Liver (tissue), 9 donors: ENCODE data around the gene RAD51B. TPM values are rescaled to one million over a fixed set of nuclear protein-coding genes. Genes with fewer than 3 reads are reported as not detected.

Experiments
- DNase-seq: peaks from one replicate; pipeline ENCODE4 v3.0.0-alpha.2; 2017; ENCODE audit warnings: low spot score
- H3K27ac ChIP-seq, 2 donors: one replicate each; pipeline ENCODE4 v1.7.0; 2013; ENCODE audit warnings: inconsistent platforms in 2 of 2, low read length in 2 of 2, control low read depth in 1 of 2, low read depth in 1 of 2, mild to moderate bottlenecking in 1 of 2
- H3K27me3 ChIP-seq, 4 donors: one replicate each; pipeline versions ENCODE4 v1.6.1 to v1.7.0; 2013; ENCODE audit warnings: low read length in 3 of 4, inconsistent platforms in 1 of 4, mild to moderate bottlenecking in 1 of 4, moderate library complexity in 1 of 4; ENCODE audit not compliant: control insufficient read depth in 4 of 4, insufficient read depth in 4 of 4
- H3K36me3 ChIP-seq, 4 donors: one replicate each; pipeline versions ENCODE4 v1.6.1 to v1.7.0; 2013; ENCODE audit warnings: low read length in 3 of 4, mild to moderate bottlenecking in 3 of 4, low read depth in 1 of 4, moderate library complexity in 1 of 4; ENCODE audit not compliant: control insufficient read depth in 4 of 4, insufficient read depth in 3 of 4
- H3K4me1 ChIP-seq, 4 donors: one replicate each; pipeline versions ENCODE4 v1.6.1 to v1.7.0; 2013; ENCODE audit warnings: low read length in 3 of 4, mild to moderate bottlenecking in 3 of 4, moderate library complexity in 1 of 4; ENCODE audit not compliant: control insufficient read depth in 4 of 4, insufficient read depth in 4 of 4
- H3K4me3 ChIP-seq, 3 donors: one replicate each; pipeline versions ENCODE4 v1.6.1 to v1.7.0; 2013; ENCODE audit warnings: low read length in 3 of 3, control low read depth in 1 of 3, low read depth in 1 of 3, mild to moderate bottlenecking in 1 of 3
- H3K9ac ChIP-seq, 2 donors: one replicate each; pipeline ENCODE4 v1.7.0; 2013; ENCODE audit warnings: low read length in 2 of 2, mild to moderate bottlenecking in 2 of 2, moderate library complexity in 2 of 2, control low read depth in 1 of 2, low read depth in 1 of 2
- H3K9me3 ChIP-seq, 4 donors: one replicate each; pipeline versions ENCODE4 v1.6.1 to v1.7.0; 2013; ENCODE audit warnings: low read length in 3 of 4; ENCODE audit not compliant: control insufficient read depth in 4 of 4
- FOXA1 ChIP-seq: IDR thresholded peaks from 2 replicates; pipeline ENCODE4 v1.6.1; 2016; ENCODE audit warnings: antibody characterized with exemption
- FOXA2 ChIP-seq: IDR thresholded peaks from 2 replicates; pipeline ENCODE4 v1.6.1; 2016; ENCODE audit warnings: antibody characterized with exemption
- HNF4A ChIP-seq, 2 donors: conservative IDR thresholded peaks; 2 replicates each; pipeline ENCODE4 v1.6.1; 2016; ENCODE audit warnings: antibody characterized with exemption in 2 of 2, mild to moderate bottlenecking in 2 of 2
- RAD21 ChIP-seq, 2 donors: IDR thresholded peaks; 2 replicates each; pipeline ENCODE4 v1.6.1; 2016; ENCODE audit warnings: antibody characterized with exemption in 2 of 2, mild to moderate bottlenecking in 2 of 2
- RXRA ChIP-seq, 2 donors: IDR thresholded peaks; 2 replicates each; pipeline ENCODE4 v1.6.1; 2017 to 2018; ENCODE audit warnings: antibody characterized with exemption in 2 of 2, mild to moderate bottlenecking in 1 of 2
- SP1 ChIP-seq: IDR thresholded peaks from 2 replicates; pipeline ENCODE4 v1.6.1; 2018; ENCODE audit warnings: antibody characterized with exemption, mild to moderate bottlenecking
- WGBS: extraction: QIAGEN DNeasy Blood & Tissue Kit; methylation state at CpG from one replicate; pipeline ENCODE4 v1.1.7; 2013; 5-methylcytosine and 5-hydroxymethylcytosine counted together
- polyA plus RNA-seq, 2 donors: library from polyadenylated mRNA; stranded (reverse) in 1 of 2; unstranded in 1 of 2; fragments of 200-250 nt in 1 of 2; fragments of >200 nt in 1 of 2; fragmentation: Nextera tagmentation in 1 of 2; extraction: Ambion mirVana in 1 of 2; gene quantifications; one replicate each; pipeline versions ENCODE4 v1.2.1 to v1.2.3, GENCODE V29; 2013 to 2015
- total RNA-seq, 2 donors: library from RNA; depleted of rRNA; stranded (reverse); fragments of >200 nt; gene quantifications; one replicate each; pipeline ENCODE4 v1.2.3, GENCODE V29; 2014
- TF ChIP-seq, protein P1 (sequence below): IDR thresholded peaks from 2 replicates; pipeline ENCODE4 v1.6.1; 2016; ENCODE audit warnings: antibody characterized with exemption
- TF ChIP-seq, protein P2 (sequence below): IDR thresholded peaks from 2 replicates; pipeline ENCODE4 v1.6.1; 2016; ENCODE audit warnings: antibody characterized with exemption, mild to moderate bottlenecking
- TF ChIP-seq, protein P3 (sequence below): fragments of 150-350 bp; IDR thresholded peaks from 2 replicates; pipeline ENCODE4 v1.5.1; 2017; ENCODE audit warnings: improper control_type of control experiment, low read depth, low read length; ENCODE audit not compliant: missing input control
- TF ChIP-seq, protein P4 (sequence below): IDR thresholded peaks from 2 replicates; pipeline ENCODE4 v1.6.1; 2016; ENCODE audit warnings: antibody characterized with exemption
- TF ChIP-seq, protein P5 (sequence below): IDR thresholded peaks from 2 replicates; pipeline ENCODE4 v1.6.1; 2016; ENCODE audit warnings: antibody characterized with exemption
- donor health status: healthy.
- donor health status: healthy.
- donor health status: healthy.
- donor health status: healthy.
- donor health status: healthy.

Gene RAD51B
- total and polyA plus RNA-seq, 4 donors: 0.81 to 12.9 (median 2.4) TPM

DNA sequence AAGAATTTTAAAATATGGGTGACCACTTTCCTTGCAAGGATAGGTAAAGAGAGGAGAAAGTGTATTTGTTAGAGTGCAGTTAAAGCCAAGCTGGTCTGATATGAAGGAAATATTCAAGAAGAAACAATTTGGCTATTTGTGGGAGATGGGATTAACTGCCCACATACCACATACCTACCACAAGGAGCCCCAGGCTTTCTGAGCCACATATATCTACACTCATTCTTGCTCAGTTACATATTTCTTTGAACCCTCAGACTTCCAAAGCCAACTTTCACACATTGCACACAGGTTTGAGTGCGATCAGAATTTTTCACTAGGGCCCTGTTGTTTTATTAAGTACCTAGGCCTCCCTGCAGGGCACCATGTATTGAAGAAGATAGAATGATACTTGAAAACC is 643.1 kb downstream of the RAD51B start:
- Histone ChIP-seq H3K27me3 (no peaks in the 10 kb centered on the region), H3K9me3 (no peaks in the 10 kb centered on the region), H3K36me3 (no peaks in the 10 kb centered on the region), H3K27ac (no peak overlapping the region), H3K4me3 (no peak overlapping the region), H3K4me1 (peaks cover 4 to 26% (median 6%) of the 10 kb centered on the region in 4 donors), H3K9ac (no peak overlapping the region)
- TF ChIP-seq, protein P1, sequence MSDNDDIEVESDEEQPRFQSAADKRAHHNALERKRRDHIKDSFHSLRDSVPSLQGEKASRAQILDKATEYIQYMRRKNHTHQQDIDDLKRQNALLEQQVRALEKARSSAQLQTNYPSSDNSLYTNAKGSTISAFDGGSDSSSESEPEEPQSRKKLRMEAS: no peak
- TF ChIP-seq HNF4A (conservative IDR thresholded peaks at IDR 0.05): no peak
- TF ChIP-seq, protein P2, sequence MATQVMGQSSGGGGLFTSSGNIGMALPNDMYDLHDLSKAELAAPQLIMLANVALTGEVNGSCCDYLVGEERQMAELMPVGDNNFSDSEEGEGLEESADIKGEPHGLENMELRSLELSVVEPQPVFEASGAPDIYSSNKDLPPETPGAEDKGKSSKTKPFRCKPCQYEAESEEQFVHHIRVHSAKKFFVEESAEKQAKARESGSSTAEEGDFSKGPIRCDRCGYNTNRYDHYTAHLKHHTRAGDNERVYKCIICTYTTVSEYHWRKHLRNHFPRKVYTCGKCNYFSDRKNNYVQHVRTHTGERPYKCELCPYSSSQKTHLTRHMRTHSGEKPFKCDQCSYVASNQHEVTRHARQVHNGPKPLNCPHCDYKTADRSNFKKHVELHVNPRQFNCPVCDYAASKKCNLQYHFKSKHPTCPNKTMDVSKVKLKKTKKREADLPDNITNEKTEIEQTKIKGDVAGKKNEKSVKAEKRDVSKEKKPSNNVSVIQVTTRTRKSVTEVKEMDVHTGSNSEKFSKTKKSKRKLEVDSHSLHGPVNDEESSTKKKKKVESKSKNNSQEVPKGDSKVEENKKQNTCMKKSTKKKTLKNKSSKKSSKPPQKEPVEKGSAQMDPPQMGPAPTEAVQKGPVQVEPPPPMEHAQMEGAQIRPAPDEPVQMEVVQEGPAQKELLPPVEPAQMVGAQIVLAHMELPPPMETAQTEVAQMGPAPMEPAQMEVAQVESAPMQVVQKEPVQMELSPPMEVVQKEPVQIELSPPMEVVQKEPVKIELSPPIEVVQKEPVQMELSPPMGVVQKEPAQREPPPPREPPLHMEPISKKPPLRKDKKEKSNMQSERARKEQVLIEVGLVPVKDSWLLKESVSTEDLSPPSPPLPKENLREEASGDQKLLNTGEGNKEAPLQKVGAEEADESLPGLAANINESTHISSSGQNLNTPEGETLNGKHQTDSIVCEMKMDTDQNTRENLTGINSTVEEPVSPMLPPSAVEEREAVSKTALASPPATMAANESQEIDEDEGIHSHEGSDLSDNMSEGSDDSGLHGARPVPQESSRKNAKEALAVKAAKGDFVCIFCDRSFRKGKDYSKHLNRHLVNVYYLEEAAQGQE: no peak
- TF ChIP-seq RXRA (IDR thresholded peaks at IDR 0.05): no peak
- TF ChIP-seq, protein P3, sequence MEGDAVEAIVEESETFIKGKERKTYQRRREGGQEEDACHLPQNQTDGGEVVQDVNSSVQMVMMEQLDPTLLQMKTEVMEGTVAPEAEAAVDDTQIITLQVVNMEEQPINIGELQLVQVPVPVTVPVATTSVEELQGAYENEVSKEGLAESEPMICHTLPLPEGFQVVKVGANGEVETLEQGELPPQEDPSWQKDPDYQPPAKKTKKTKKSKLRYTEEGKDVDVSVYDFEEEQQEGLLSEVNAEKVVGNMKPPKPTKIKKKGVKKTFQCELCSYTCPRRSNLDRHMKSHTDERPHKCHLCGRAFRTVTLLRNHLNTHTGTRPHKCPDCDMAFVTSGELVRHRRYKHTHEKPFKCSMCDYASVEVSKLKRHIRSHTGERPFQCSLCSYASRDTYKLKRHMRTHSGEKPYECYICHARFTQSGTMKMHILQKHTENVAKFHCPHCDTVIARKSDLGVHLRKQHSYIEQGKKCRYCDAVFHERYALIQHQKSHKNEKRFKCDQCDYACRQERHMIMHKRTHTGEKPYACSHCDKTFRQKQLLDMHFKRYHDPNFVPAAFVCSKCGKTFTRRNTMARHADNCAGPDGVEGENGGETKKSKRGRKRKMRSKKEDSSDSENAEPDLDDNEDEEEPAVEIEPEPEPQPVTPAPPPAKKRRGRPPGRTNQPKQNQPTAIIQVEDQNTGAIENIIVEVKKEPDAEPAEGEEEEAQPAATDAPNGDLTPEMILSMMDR: peak; percentile 8
- no peak for DNase-seq
- WGBS: 99% methylated on average over 1 of the region's 1 CpG

DNA sequence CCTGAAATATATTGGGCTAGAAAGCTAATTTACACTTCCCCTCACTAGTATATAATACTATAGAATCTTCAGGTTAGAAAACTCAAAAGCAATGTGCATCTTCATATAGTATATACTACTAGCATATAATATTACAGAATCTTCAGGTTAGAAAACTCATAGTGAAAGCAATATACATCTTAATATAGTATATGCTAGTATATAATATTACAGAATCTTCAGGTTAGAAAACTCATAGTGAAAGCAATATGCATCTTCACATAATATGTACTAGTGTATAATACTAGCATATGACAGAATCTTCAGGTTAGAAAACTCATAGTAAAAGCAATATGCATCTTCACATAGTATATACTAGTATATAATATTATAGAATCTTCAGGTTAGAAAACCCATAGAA is 643.7 kb downstream of the RAD51B start:
- H3K4me1 ChIP-seq: peaks cover 4 to 26% (median 6%) of the 10 kb centered on the region in 4 donors

More for the DNA sequence above, 643.7 kb downstream of the RAD51B start:
- no peaks in the 10 kb centered on the region for H3K9me3 ChIP-seq
- H3K4me3 ChIP-seq: no peak overlapping the region
- no peak overlapping the region for H3K27ac ChIP-seq
- H3K36me3 ChIP-seq: no peaks in the 10 kb centered on the region
- TF ChIP-seq, protein P3: no peak
- TF ChIP-seq, protein P2: no peak
- no peak for TF ChIP-seq FOXA2
- TF ChIP-seq, protein P4, sequence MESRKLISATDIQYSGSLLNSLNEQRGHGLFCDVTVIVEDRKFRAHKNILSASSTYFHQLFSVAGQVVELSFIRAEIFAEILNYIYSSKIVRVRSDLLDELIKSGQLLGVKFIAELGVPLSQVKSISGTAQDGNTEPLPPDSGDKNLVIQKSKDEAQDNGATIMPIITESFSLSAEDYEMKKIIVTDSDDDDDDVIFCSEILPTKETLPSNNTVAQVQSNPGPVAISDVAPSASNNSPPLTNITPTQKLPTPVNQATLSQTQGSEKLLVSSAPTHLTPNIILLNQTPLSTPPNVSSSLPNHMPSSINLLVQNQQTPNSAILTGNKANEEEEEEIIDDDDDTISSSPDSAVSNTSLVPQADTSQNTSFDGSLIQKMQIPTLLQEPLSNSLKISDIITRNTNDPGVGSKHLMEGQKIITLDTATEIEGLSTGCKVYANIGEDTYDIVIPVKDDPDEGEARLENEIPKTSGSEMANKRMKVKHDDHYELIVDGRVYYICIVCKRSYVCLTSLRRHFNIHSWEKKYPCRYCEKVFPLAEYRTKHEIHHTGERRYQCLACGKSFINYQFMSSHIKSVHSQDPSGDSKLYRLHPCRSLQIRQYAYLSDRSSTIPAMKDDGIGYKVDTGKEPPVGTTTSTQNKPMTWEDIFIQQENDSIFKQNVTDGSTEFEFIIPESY: no peak
- TF ChIP-seq SP1: no peak
- no peak for TF ChIP-seq FOXA1
- no peak for TF ChIP-seq RAD21 (IDR thresholded peaks at IDR 0.05)
- TF ChIP-seq, protein P5, sequence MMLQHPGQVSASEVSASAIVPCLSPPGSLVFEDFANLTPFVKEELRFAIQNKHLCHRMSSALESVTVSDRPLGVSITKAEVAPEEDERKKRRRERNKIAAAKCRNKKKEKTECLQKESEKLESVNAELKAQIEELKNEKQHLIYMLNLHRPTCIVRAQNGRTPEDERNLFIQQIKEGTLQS: no peak
- H3K27me3 ChIP-seq: no peaks in the 10 kb centered on the region
- H3K9ac ChIP-seq: no peak overlapping the region
- no peak for DNase-seq
